ENCODE results near the gene PCNX2.

PCNX2 gene

GRCh38 chr1:233090746-233091494 is 204.6 kb downstream of the PCNX2 start:
- no peak for TF ChIP-seq CTCF (IDR thresholded peaks at IDR 0.05)

DNA sequence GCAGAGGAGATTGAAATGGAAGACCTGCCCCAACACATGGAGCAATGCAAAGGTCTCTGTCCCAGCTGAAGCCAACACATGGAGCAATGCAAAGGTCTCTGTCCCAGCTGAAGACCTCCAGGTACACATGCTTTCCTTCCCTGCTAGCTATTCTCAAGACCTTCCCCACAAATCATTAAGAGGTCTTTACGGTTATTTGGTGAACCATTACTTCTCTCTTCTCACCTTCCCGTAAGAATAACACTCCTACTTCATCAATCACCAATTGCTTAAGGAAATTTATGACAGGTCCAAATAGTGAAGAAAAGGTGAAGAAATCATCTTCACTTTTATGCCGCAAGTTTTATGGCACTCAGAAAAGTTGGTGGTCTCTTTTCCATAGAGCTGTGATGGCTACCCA is 206.3 kb downstream of the PCNX2 start:
- no peak for TF ChIP-seq CTCF (IDR thresholded peaks at IDR 0.05)

GRCh38 chr1:233088613-233089012 is 206.9 kb downstream of the PCNX2 start:
- no peak for TF ChIP-seq CTCF (IDR thresholded peaks at IDR 0.05)

GRCh38 chr1:233086961-233087881 is 208.3 kb downstream of the PCNX2 start:
- no peak for TF ChIP-seq CTCF (IDR thresholded peaks at IDR 0.05)

- TF ChIP-seq CTCF (IDR thresholded peaks at IDR 0.05) = no peak
These were observed 210.0 kb downstream of the PCNX2 start for GRCh38 chr1:233085566-233085965.

- no peak for TF ChIP-seq CTCF (IDR thresholded peaks at IDR 0.05)
These were observed 212.6 kb downstream of the PCNX2 start for GRCh38 chr1:233082778-233083550.

DNA sequence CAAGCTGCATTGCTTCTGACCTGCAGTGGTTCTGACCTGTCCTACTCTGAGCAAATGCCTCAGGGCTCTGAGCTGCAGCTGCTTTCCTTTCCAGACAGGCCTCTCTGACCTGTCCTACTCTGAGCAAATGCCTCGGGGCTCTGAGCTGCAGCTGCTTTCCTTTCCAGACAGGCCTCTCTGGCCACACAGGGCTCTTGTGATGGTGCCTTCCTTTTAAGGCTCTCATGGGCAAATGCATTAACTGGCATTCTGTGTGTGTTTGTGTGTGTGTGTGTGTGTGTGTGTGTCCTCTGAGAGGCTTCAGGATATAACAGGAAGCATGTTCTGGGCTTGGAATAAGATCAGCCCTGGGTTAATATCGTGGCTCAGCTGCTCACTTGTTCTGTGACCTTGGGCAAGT is 213.8 kb downstream of the PCNX2 start:
- TF ChIP-seq CTCF (IDR thresholded peaks at IDR 0.05) = no peak
